GM18867 (cell line): ENCODE results near the gene ATP6V0D1.
A peak's percentile ranks its signal among the peaks of the same experiment; 100 is the strongest.
"Not testable (repeated sequence)": the region's sequence is repeated elsewhere in the genome, so short reads cannot be mapped to it uniquely, and the experiment has no call there.

Source experiments
- ATAC-seq: cut with Tn5 transposase; IDR thresholded peaks from one replicate; pipeline ENCODE4 v1.9.1; 2021; ENCODE audit warnings: mild to moderate bottlenecking, moderate library complexity; ENCODE audit not compliant: unreplicated experiment

ATP6V0D1 gene

GRCh38 chr16:67430504-67430976 lies 50.4 kb downstream of the ATP6V0D1 start:
- ATAC-seq, result no peak

- ATAC-seq, result no peak
Measured at GRCh38 chr16:67429799-67430503, 51.0 kb downstream of the ATP6V0D1 start.

GRCh38 chr16:67429053-67429798 lies 51.7 kb downstream of the ATP6V0D1 start:
- ATAC-seq, result no peak

GRCh38 chr16:67428146-67428731 lies 52.7 kb downstream of the ATP6V0D1 start:
- ATAC-seq, result no peak

GRCh38 chr16:67426950-67427349 lies 54.0 kb downstream of the ATP6V0D1 start:
- no peak for ATAC-seq

GRCh38 chr16:67426022-67426421 lies 54.9 kb downstream of the ATP6V0D1 start:
- ATAC-seq, result no peak

- no peak for ATAC-seq
Measured at GRCh38 chr16:67425580-67425979, 55.4 kb downstream of the ATP6V0D1 start.

GRCh38 chr16:67425061-67425460 lies 55.9 kb downstream of the ATP6V0D1 start:
- no peak for ATAC-seq

- no peak for ATAC-seq
Measured at GRCh38 chr16:67424261-67424615, 56.7 kb downstream of the ATP6V0D1 start.

- no peak for ATAC-seq
Measured at GRCh38 chr16:67423611-67424260, 57.2 kb downstream of the ATP6V0D1 start.

GRCh38 chr16:67423015-67423414 lies 57.9 kb downstream of the ATP6V0D1 start:
- ATAC-seq, result no peak

GRCh38 chr16:67421030-67421429 lies 59.9 kb downstream of the ATP6V0D1 start:
- no peak for ATAC-seq

GRCh38 chr16:67419931-67420330 lies 61.0 kb downstream of the ATP6V0D1 start:
- ATAC-seq, result no peak

GRCh38 chr16:67419502-67419901 lies 61.5 kb downstream of the ATP6V0D1 start:
- no peak for ATAC-seq

GRCh38 chr16:67417333-67418061 lies 63.5 kb downstream of the ATP6V0D1 start:
- ATAC-seq, result no peak

- ATAC-seq, result peak; percentile 72
Measured at GRCh38 chr16:67415872-67416793, 64.8 kb downstream of the ATP6V0D1 start, which contains the start of gene ZDHHC1. Gene ZDHHC1 (minus strand): TSS chr16:67416477. CDS start chr16:67407775, 8,702 bp downstream.

GRCh38 chr16:67415421-67415820 lies 65.5 kb downstream of the ATP6V0D1 start:
- ATAC-seq, result not testable (repeated sequence)

GRCh38 chr16:67413978-67414911 lies 66.7 kb downstream of the ATP6V0D1 start:
- ATAC-seq, result no peak
